Urinary bladder (tissue), 4 donors: ENCODE data around the gene SPIRE2. TPM values are rescaled to one million over a fixed set of nuclear protein-coding genes. Genes with fewer than 3 reads are reported as not detected.

Experiments used
- DNase-seq: peaks from one replicate; pipeline ENCODE4 v3.0.0-alpha.2; 2015; ENCODE audit errors: extremely low spot score
- H3K27ac ChIP-seq: one replicate; pipeline ENCODE4 v1.5.1; 2013; ENCODE audit warnings: low read depth, mild to moderate bottlenecking, moderate library complexity
- H3K36me3 ChIP-seq: one replicate; pipeline ENCODE4 v1.6.1; 2013; ENCODE audit warnings: mild to moderate bottlenecking, moderate library complexity; ENCODE audit not compliant: insufficient read depth
- H3K4me1 ChIP-seq: one replicate; pipeline ENCODE4 v1.6.1; 2013; ENCODE audit warnings: mild to moderate bottlenecking, moderate library complexity; ENCODE audit not compliant: insufficient read depth
- H3K4me3 ChIP-seq: one replicate; pipeline ENCODE4 v1.5.1; 2013; ENCODE audit warnings: low read depth, low read length
- WGBS: extraction: QIAGEN DNeasy Blood & Tissue Kit; methylation state at CpG from one replicate; pipeline ENCODE4 v1.1.7; 2013; 5-methylcytosine and 5-hydroxymethylcytosine counted together
- polyA plus RNA-seq: library from polyadenylated mRNA; stranded (reverse); fragments of 200-250 nt; gene quantifications from one replicate; pipeline ENCODE4 v1.2.3, GENCODE V29; 2013
- total RNA-seq: library from RNA; depleted of rRNA; stranded (reverse); fragments of >200 nt; gene quantifications from one replicate; pipeline ENCODE4 v1.2.3, GENCODE V29; 2014
- donor health status: healthy with polysubstance abuse.
- donor health status: healthy.

Gene SPIRE2
- total and polyA plus RNA-seq, 2 donors, result 5.4 to 6.4 TPM

DNA sequence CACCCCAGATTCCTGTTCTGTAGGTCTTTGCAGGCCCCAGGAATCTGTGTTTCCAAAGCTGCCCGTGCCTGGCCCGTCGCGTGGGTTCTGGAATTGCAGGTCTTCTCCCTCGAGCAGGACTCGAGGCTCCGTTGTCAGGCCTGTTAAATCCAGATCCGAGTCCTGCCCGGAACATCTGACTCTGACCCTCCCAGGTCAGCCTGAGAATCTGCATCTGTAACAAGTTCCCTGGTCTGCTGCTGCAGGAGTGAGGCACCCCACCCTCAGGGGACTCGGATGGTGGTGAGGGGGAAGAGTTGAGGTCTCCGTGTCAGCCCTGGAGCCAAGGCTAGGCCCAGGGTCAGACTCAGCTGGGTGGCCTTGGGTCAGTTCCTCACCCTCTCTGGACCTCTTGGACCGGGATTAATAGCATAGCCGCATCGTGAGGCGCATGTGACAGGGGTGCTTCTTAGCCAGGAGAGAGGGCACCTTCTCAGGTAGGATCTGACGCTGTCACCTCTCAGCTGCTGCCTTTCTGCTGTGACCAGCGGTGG, 8.8 kb downstream of the SPIRE2 start:
- WGBS, result 91% methylated on average over 17 of the region's 17 CpGs
- Histone ChIP-seq H3K27ac (no peak overlapping the region), H3K4me1 (no peaks in the 10 kb centered on the region)

DNA sequence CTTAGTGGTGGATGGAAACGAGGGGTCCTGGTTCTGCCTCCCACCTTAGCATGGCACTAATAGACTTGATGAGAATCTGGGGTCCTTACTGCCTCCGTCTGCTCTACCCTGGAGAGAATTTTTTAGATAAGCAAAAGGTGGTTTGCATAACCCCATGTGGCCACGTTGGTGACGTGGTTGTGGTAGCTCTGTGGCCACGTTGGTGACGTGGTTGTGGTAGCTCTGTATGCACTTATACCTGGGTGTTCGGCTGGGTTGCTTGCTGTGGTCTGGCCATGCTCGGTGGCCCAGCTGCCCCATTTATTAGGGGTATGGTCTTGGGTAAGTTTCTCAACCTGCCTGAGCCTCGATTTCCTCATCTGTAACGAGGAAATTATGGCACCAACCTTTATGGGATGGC, 13.0 kb downstream of the SPIRE2 start:
- Histone ChIP-seq H3K27ac (no peak overlapping the region), H3K4me3 (no peak overlapping the region), H3K36me3 (no peaks in the 10 kb centered on the region), H3K4me1 (no peaks in the 10 kb centered on the region)
- 87% methylated on average over 10 of the region's 10 CpGs for WGBS
- DNase-seq, result no peak

More for the DNA sequence above, 8.8 kb downstream of the SPIRE2 start:
- no peak overlapping the region for H3K4me3 ChIP-seq
- H3K36me3 ChIP-seq, result no peaks in the 10 kb centered on the region
- no peak for DNase-seq

DNA sequence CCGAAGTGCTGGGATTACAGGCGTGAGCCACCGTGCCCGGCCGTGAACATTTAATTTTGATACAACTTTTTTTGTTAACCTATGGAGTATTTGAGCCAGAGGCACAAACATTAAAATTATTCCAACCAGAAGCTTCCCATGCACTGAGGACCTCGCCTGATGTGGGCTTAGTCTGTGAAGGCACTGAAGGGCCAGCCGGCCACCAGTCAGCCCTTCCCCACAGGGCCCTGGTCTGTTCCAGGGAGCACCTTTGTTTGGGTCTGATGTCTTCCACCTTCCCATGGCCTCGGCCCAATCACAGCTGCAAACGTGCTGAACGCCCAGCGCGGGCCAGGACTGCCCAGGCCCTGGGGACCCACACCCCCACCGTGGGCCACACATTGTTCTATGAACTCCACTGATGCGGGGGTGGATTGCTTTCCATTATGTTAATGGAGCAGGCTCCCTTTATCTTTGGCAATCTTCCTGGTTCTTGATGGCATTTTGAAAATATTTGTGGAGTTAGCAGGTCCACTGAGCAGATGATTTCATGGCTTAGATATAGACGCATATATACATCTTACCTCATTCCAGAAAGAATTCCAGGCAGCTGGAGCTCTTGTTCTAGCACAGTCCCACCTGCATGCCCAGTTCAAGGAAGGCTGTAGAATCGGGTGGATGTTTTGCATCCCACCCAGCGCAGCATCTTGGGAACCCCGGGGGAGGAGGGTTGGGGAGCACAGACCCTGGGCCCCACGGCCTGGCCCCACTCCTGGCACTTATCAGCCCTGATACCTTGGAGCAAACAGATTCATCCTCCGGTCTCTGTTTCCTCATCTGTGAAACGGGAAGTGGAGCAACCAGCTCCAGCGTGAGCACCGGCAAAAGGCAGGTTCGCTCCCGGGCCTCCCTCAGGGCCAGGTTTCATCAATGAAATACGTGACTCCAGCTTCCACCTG, 14.5 kb downstream of the SPIRE2 start:
- Histone ChIP-seq H3K4me3 (no peak overlapping the region), H3K4me1 (no peaks in the 10 kb centered on the region), H3K27ac (no peak overlapping the region), H3K36me3 (no peaks in the 10 kb centered on the region)
- no peak for DNase-seq
- WGBS, result 65% methylated on average over 26 of the region's 26 CpGs

DNA sequence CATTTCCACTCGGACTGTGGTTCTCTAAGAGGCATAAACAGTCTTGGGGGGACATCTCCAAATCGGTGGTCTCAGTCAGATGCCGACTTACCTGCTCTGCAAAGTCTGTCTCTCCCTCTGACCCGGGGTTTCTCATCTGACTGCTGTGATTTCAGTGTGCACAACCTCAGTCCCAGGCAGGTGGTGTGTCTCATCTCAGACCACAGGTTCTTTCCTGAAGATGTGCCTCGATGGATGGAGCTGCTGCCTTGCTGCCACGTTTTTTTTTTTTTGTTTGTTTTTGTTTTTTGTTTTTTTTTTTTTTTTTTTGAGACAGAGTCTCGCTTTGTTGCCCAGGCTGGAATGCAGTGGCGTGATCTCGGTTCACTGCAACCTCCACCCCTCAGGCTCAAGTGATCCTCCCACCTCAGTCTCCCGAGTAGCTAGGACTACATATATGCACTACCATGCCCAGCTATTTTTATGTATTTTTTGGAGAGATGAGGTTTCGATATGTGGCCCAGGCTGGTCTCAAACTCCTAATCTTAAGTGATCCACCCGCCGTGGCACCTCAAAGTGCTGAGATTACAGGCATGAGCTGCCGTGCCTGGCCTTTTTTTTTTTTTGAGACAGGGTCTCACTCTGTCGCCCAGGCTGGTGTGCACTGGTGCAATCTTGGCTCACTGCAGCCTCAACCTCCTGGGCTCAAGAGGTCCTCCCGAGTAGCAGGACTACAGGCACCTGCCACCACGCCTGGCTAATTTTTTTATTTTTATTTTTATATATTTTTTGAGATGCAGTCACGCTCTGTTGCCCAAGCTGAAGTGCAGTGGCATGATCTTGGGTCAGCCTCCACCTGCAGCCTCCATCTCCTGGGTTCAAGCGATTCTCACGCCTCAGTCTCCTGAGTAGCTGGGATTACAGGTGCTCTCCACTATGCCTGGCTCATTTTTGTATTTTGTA, 15.4 kb downstream of the SPIRE2 start:
- Histone ChIP-seq H3K27ac (no peak overlapping the region), H3K4me1 (no peaks in the 10 kb centered on the region), H3K36me3 (no peaks in the 10 kb centered on the region), H3K4me3 (no peak overlapping the region)
- 76% methylated on average over 19 of the region's 20 CpGs for WGBS
- no peak for DNase-seq

DNA sequence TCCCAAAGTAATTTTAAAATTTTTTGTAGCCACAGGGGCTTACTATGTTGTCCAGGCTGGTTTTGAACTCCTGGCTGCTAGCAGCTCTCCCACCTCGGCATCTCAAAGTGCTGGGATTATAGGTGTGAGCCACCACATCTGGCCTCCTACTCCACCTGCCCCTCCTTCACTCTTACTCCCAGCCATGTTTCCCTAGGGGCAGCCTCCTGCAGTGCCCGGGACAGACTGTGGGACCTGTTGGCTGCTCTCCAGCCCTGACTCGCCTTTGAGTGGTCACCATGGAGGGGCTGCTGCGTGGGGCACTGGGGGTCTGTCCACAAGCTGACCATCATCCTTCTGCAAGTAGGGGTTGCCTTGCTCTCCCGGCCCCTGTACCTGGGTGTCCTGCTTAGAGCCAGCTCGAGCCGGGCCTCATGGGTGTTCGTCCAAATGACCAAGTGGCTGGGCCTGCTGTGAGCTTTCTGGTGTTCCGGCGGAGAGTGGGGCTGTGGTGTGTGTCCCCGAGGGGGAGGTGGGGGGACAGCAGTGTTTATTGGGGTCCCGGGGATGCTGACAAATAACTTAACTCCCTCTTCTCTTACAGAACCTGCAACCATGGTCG, 16.6 kb downstream of the SPIRE2 start:
- no peak overlapping the region for H3K27ac ChIP-seq
- no peaks in the 10 kb centered on the region for H3K4me1 ChIP-seq
- no peak for DNase-seq
- no peak overlapping the region for H3K4me3 ChIP-seq
- 79% methylated on average over 13 of the region's 13 CpGs for WGBS
- no peaks in the 10 kb centered on the region for H3K36me3 ChIP-seq

DNA sequence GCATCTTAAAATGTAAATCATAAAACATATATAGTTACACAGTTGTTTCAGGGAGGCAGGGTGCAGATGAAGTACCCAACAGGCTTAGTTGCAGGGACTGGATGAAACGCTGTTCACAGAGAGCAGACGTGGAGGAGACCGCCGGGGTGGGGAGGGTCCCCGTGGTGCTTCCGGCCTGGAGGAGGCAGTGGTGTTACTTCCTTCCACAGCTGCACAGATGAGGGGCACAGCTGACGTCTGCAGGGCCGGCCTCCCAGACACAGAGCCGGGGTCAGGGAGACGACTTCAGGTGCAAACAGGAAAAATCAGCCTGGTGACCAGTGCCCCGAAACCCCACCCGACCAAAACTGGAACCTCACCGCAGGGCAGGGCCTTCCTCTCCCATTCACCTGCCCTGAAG, 17.1 kb downstream of the SPIRE2 start:
- H3K27ac ChIP-seq, result no peak overlapping the region
- WGBS, result 64% methylated on average over 13 of the region's 13 CpGs
- H3K4me1 ChIP-seq, result no peaks in the 10 kb centered on the region
- no peak for DNase-seq
- H3K4me3 ChIP-seq, result no peak overlapping the region
- H3K36me3 ChIP-seq, result no peaks in the 10 kb centered on the region

DNA sequence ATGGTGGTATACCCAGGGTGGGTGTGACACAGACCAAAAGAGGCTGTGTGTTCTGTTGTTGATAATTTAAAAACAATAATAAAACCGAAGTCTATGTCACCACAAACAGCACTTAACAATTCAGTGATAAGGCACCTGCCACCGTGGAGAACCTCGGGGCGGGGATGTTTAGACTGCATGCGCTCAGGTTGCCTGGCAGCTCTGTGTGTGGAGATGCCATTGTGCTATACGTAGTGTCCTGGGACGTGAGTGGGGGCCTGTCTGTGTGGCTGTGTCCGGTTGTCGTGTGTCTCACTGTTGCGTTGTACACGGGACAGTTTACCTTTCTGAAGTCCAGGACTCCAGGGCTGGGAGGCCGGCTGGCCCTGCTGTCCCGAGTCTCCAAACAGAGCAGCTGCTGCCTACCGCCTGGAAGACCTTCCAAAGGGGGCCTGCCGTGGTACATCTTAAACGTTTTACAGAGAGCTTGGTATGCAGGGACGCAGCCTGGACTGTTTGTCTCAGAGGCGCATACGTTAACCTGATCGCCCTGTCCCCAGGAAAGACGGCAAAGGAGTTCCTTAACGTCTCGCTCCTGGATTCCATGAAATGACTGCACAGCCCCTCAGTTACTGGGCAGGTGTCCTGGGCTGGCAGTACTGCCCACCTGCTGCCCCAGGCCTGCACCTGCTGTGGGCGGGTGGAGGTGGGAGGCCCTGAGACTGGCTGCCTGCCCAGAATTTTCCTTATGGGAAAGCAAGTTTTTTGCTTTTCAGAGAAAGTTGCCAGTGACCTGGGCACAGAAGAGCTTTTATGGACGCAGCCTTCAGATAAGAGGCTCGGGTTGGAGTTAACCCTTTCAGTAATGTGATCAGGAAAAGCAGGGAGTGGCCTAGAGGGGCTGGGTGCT, 19.0 kb downstream of the SPIRE2 start:
- Histone ChIP-seq H3K4me3 (no peak overlapping the region), H3K4me1 (no peaks in the 10 kb centered on the region), H3K36me3 (no peaks in the 10 kb centered on the region), H3K27ac (no peak overlapping the region)
- DNase-seq, result no peak
- 64% methylated on average over 26 of the region's 26 CpGs for WGBS

DNA sequence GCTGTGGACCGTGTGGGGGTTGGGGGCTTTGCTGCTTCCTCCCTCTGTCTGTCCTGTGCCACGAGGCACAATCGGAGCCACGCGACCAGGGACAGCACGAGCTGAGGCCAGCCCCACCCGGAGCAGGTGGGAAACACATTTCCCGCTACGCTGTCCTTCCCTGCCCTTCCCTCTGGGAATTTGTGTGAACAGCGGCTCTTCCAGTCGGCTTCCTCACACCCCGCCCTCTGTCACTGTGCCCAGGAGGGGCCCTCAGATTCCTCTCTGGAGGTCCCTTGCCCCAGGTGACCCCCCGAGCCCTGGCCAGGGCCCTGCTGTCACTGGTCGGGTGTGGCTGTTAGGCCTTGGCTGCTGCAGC, 19.6 kb downstream of the SPIRE2 start:
- WGBS, result 66% methylated on average over 14 of the region's 14 CpGs
- no peaks in the 10 kb centered on the region for H3K4me1 ChIP-seq
- no peak for DNase-seq
- H3K4me3 ChIP-seq, result no peak overlapping the region
- H3K27ac ChIP-seq, result no peak overlapping the region
- no peaks in the 10 kb centered on the region for H3K36me3 ChIP-seq

DNA sequence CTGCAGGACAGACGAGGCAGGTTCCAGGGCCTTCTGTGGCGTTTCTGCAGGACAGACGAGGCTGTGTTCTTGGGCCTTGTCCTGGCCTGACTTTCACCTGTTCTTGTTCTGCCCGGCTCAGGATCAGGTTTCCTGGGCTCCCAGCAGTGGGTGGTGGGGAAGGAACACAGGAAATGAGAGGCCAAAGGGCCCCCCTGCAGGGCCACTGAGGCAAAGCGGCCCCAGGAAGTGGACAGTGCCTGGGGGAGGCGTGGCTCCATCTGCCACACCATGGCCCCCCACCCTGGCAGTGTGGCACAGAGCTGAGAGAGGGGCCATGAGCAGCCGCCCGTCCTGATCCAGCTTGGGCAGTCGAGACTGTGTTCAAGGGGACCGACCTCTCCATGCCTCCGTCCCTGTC, 20.7 kb downstream of the SPIRE2 start:
- Histone ChIP-seq H3K4me1 (no peaks in the 10 kb centered on the region), H3K4me3 (no peak overlapping the region), H3K27ac (no peak overlapping the region), H3K36me3 (no peaks in the 10 kb centered on the region)
- WGBS, result 89% methylated on average over 11 of the region's 11 CpGs
- DNase-seq, result no peak

DNA sequence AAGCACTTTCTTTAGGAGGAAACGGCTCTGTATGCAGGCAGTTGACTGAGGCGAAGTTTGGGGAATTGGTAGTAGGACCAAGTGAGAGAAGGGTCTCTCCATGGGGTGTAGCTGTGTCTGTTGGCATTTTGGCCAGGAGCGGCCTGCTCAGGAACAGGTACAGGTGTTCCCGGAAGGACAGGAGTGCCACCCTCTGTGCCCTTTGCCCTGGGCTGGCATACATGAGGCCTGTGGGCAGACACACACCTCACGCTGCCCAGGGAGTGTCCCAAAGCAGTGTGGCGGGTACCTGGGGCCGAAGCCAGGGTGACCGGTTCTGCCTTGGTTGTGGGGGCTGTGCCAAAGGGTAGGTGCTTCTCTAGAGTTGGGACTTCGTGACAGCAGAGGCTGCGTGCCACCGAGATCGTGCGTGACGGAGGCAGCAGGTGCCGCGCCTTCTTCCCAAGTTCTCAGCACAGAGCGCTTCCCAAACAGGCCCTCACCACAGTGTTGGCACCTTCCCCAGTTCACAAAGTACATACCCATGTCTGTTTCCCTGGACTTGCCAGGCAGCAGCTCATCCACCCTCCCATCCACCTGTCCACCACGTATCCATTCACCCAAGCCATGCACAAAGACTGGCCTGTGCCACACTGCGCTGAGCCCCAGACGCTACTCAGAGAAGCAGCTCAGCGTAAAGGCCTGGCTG, 25.2 kb downstream of the SPIRE2 start:
- Histone ChIP-seq H3K27ac (no peak overlapping the region), H3K36me3 (no peaks in the 10 kb centered on the region), H3K4me3 (no peak overlapping the region), H3K4me1 (no peaks in the 10 kb centered on the region)
- WGBS, result 93% methylated on average over 21 of the region's 21 CpGs
- DNase-seq, result no peak

DNA sequence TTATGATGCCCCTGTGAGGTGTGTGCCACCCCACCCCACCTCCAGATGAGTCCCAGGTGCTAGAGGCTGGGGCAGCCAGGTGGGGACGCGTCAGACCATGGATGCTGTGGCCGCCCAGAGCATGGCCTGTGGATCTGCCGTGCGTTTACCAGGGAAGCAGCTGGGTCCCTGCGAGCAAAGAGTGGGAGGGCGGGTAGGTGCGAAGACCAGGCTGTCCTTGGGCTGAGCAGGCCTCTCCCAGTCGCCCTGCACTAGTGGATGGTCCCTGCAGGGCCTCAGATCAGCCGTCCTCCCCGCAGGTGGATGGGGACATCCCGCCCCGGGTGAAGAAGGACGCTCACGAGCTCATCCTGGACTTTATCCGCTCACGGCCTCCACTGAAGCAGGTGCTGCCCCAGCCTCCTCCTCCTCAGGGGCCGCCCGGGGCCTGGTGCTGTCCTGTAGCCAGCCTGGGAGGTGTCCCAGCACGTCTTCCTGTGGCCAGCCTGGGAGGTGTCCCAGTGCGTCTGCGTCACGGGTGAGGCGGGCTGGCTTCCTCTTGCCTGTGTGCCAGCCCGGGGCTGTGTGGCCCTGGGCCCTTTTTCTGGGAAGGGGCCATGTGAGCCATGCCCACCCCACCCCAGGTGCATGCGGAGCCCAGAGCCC, 27.1 kb downstream of the SPIRE2 start:
- H3K27ac ChIP-seq, result no peak overlapping the region
- H3K4me3 ChIP-seq, result no peak overlapping the region
- H3K4me1 ChIP-seq, result no peaks in the 10 kb centered on the region
- no peaks in the 10 kb centered on the region for H3K36me3 ChIP-seq
- 89% methylated on average over 26 of the region's 26 CpGs for WGBS
- no peak for DNase-seq

DNA sequence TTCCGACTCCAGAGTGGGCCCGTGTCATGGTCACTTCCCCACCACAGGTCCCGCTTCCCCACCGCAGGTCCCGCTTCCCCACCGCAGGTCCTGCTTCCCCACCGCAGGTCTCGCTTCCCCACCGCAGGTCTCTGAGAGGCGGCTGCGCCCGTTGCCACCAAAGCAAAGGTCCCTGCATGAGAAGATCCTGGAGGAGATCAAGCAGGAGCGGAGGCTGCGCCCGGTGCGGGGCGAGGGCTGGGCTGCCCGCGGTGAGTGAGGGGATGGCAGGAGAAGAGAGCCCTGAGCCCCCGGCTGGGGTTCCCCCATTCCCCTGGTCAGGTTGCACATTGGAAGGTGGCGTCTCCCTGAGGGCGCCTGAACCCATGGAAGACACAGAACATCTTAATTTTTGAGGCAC, 27.7 kb downstream of the SPIRE2 start:
- WGBS, result 94% methylated on average over 22 of the region's 22 CpGs
- H3K36me3 ChIP-seq, result no peaks in the 10 kb centered on the region
- H3K4me3 ChIP-seq, result no peak overlapping the region
- no peak overlapping the region for H3K27ac ChIP-seq
- no peaks in the 10 kb centered on the region for H3K4me1 ChIP-seq
- no peak for DNase-seq
